SU-DHL-6 (cell line): ENCODE measurements around the gene HMGB1.

Experiments
- CTCF ChIP-seq: fragments of 200-600 bp; sonication (generic); IDR thresholded peaks from one replicate; pipeline ENCODE4 v1.5.1; 2017; ENCODE audit warnings: antibody characterized with exemption, mild to moderate bottlenecking, low read length, moderate library complexity; ENCODE audit not compliant: insufficient read depth, poor library complexity, severe bottlenecking
- EZH2phosphoT487 ChIP-seq: fragments of 200-600 bp; sonication (generic), shearing (Covaris generic); conservative IDR thresholded peaks from 2 replicates; pipeline ENCODE4 v1.6.1; 2018; ENCODE audit warnings: mild to moderate bottlenecking, antibody characterized with exemption, low read length, moderate library complexity, mixed read lengths

- TF ChIP-seq CTCF (no peak), EZH2phosphoT487 (no peak)
These were observed 55.0 kb downstream of the HMGB1 start for GRCh38 chr13:30410705-30411125.
